HepG2 (cell line): ENCODE measurements around the gene CALCB.
"Not testable (repeated sequence)": the region's sequence is repeated elsewhere in the genome, so short reads cannot be mapped to it uniquely, and the experiment has no call there.

Source experiments
- BORCS8-MEF2B ChIP-seq: sonication (generic); formaldehyde crosslinking; IDR thresholded peaks from 2 replicates; pipeline ENCODE4 v1.8.0; 2022; ENCODE audit warnings: mild to moderate bottlenecking, missing genetic modification reagents
- EHMT2 ChIP-seq: fragments of 200-600 bp; sonication (generic); IDR thresholded peaks from 2 replicates; pipeline ENCODE4 v1.7.0; 2017; ENCODE audit warnings: antibody characterized with exemption, low read depth, low read length, borderline replicate concordance
- ESRRA ChIP-seq: sonication (generic); formaldehyde crosslinking; IDR thresholded peaks from 2 replicates; pipeline ENCODE4 v1.5.1; 2020; ENCODE audit warnings: mild to moderate bottlenecking, low read depth, missing genetic modification reagents
- MIXL1 ChIP-seq: IDR thresholded peaks from 2 replicates; pipeline ENCODE4 v1.6.1; 2016
- POLR2A ChIP-seq, 2 experiments: IDR thresholded peaks; 2 replicates each; pipeline ENCODE4 v1.6.1; 2011; ENCODE audit warnings: low read depth in 2 of 2, low read length in 2 of 2, mild to moderate bottlenecking in 1 of 2, moderate library complexity in 1 of 2; ENCODE audit not compliant: insufficient read depth in 1 of 2
- YEATS4 ChIP-seq: sonication (generic); formaldehyde crosslinking; IDR thresholded peaks from 2 replicates; pipeline ENCODE4 v1.4.0; 2020; ENCODE audit warnings: missing genetic modification reagents, borderline replicate concordance
- ZBTB49 ChIP-seq: sonication (generic); formaldehyde crosslinking; IDR thresholded peaks from 2 replicates; pipeline ENCODE4 v1.4.0; 2020; ENCODE audit warnings: missing genetic modification reagents, borderline replicate concordance
- ZNF616 ChIP-seq: sonication (generic); formaldehyde crosslinking; IDR thresholded peaks from 2 replicates; pipeline ENCODE4 v1.5.0; 2020; ENCODE audit warnings: low read depth, mild to moderate bottlenecking, missing genetic modification reagents
- TF ChIP-seq, protein P1 (sequence below): sonication (generic); formaldehyde crosslinking; IDR thresholded peaks from 2 replicates; pipeline ENCODE4 v1.9.0; 2022; ENCODE audit warnings: low read depth, missing genetic modification reagents
- TF ChIP-seq, protein P2 (sequence below): sonication (generic); formaldehyde crosslinking; IDR thresholded peaks from 2 replicates; pipeline ENCODE4 v1.5.0; 2020; ENCODE audit warnings: mild to moderate bottlenecking, missing genetic modification reagents, moderate library complexity
- TF ChIP-seq, protein P3 (sequence below): sonication (generic); formaldehyde crosslinking; IDR thresholded peaks from 2 replicates; pipeline ENCODE4 v1.4.0; 2020; ENCODE audit warnings: missing genetic modification reagents

DNA sequence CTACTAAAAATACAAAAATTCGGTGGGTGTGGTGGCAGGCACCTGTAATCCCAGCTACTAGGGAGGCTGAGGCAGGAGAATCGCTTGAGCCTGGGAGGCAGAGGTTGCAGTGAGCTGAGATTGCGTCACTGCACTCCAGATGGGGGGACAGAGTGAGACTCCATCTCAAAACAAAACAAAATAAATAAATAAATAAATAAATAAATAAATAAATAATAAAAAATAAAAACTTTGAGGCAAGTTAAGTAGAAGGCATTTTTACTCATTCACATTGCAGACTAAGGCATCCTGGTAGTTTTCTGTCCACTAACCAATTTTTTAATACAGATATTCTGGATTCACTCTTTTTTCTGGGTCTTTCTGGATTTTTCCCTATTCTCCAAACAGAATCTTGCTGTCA, 26.7 kb upstream of the CALCB start:
- not testable (repeated sequence) for TF ChIP-seq EHMT2; ZNF616; ESRRA (CRISPR knock-in tag); MIXL1 (CRISPR knock-in tag); BORCS8-MEF2B (CRISPR knock-in tag); YEATS4 (CRISPR knock-in tag); POLR2A (IDR thresholded peaks at IDR 0.05; ENCODE audit: insufficient read depth in 1 of 2, low read depth in 2 of 2, low read length in 2 of 2); ZBTB49 (CRISPR knock-in tag)
- TF ChIP-seq, protein P1, sequence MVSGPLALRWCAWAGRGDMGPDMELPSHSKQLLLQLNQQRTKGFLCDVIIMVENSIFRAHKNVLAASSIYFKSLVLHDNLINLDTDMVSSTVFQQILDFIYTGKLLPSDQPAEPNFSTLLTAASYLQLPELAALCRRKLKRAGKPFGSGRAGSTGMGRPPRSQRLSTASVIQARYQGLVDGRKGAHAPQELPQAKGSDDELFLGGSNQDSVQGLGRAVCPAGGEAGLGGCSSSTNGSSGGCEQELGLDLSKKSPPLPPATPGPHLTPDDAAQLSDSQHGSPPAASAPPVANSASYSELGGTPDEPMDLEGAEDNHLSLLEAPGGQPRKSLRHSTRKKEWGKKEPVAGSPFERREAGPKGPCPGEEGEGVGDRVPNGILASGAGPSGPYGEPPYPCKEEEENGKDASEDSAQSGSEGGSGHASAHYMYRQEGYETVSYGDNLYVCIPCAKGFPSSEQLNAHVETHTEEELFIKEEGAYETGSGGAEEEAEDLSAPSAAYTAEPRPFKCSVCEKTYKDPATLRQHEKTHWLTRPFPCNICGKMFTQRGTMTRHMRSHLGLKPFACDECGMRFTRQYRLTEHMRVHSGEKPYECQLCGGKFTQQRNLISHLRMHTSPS (CRISPR knock-in tag) = not testable (repeated sequence)
- TF ChIP-seq, protein P2, sequence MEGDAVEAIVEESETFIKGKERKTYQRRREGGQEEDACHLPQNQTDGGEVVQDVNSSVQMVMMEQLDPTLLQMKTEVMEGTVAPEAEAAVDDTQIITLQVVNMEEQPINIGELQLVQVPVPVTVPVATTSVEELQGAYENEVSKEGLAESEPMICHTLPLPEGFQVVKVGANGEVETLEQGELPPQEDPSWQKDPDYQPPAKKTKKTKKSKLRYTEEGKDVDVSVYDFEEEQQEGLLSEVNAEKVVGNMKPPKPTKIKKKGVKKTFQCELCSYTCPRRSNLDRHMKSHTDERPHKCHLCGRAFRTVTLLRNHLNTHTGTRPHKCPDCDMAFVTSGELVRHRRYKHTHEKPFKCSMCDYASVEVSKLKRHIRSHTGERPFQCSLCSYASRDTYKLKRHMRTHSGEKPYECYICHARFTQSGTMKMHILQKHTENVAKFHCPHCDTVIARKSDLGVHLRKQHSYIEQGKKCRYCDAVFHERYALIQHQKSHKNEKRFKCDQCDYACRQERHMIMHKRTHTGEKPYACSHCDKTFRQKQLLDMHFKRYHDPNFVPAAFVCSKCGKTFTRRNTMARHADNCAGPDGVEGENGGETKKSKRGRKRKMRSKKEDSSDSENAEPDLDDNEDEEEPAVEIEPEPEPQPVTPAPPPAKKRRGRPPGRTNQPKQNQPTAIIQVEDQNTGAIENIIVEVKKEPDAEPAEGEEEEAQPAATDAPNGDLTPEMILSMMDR = not testable (repeated sequence)
- TF ChIP-seq, protein P3, sequence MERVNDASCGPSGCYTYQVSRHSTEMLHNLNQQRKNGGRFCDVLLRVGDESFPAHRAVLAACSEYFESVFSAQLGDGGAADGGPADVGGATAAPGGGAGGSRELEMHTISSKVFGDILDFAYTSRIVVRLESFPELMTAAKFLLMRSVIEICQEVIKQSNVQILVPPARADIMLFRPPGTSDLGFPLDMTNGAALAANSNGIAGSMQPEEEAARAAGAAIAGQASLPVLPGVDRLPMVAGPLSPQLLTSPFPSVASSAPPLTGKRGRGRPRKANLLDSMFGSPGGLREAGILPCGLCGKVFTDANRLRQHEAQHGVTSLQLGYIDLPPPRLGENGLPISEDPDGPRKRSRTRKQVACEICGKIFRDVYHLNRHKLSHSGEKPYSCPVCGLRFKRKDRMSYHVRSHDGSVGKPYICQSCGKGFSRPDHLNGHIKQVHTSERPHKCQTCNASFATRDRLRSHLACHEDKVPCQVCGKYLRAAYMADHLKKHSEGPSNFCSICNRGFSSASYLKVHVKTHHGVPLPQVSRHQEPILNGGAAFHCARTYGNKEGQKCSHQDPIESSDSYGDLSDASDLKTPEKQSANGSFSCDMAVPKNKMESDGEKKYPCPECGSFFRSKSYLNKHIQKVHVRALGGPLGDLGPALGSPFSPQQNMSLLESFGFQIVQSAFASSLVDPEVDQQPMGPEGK (CRISPR knock-in tag) = not testable (repeated sequence)
